GM12878 (cell line): ENCODE data around the gene STON2. TPM values are rescaled to one million over a fixed set of nuclear protein-coding genes. Genes with fewer than 3 reads are reported as not detected.

ENCODE experiments used
- ATAC-seq: fragments of 200-7000 bp; cut with Tn5 transposase; 3 replicates; pipeline ENCODE4 v1.9.1; 2020; ENCODE audit warnings: mild to moderate bottlenecking, moderate library complexity
- BruUV-seq: library from RNA; stranded (reverse); fragments of 400-500 nt; replicated peaks from 2 replicates; lab custom pipeline; 2021; lab: Mats Ljungman, UMichigan
- CTCF ChIA-PET: fragments of 300-600 bp; sonication (Branson Sonifier 250); formaldehyde crosslinking; extraction: SDS; loops from one replicate; lab custom pipeline; 2021; ENCODE audit warnings: inconsistent platforms; lab: Yijun Ruan, JAX
- POLR2A ChIA-PET: fragments of 350-600 bp; formaldehyde crosslinking; extraction: SDS; loops from one replicate; lab custom pipeline; 2021; ENCODE audit warnings: inconsistent platforms; lab: Charles Lee
- RAD21 ChIA-PET: fragments of 300-600 bp; sonication (Branson Sonifier 250); formaldehyde crosslinking; loops from one replicate; lab custom pipeline; 2023; ENCODE audit warnings: antibody characterized with exemption; ENCODE audit not compliant: unreplicated experiment; lab: Charles Lee
- SMC1A ChIA-PET: fragments of 300-600 bp; sonication (Branson Sonifier 250); formaldehyde crosslinking; loops from one replicate; lab custom pipeline; 2023; ENCODE audit not compliant: unreplicated experiment, uncharacterized antibody; lab: Charles Lee
- DNase-seq: peaks from one replicate; pipeline ENCODE4 v3.0.0-alpha.2; 2011; ENCODE audit warnings: low read depth, low spot score
- FAIRE-seq: peaks from 3 replicates; lab custom pipeline; 2011; peaks lifted over from hg19 to GRCh38; lab: Jason Lieb, UNC
- H2AFZ ChIP-seq: 2 replicates; pipeline ENCODE4 v1.6.0; 2011; ENCODE audit warnings: low read depth, low read length, control low read depth; ENCODE audit not compliant: control insufficient read depth
- H3K27ac ChIP-seq: 2 replicates; pipeline ENCODE4 v1.5.1; 2011; ENCODE audit warnings: control low read depth; ENCODE audit not compliant: control insufficient read depth, insufficient read depth
- H3K27me3 ChIP-seq, 2 experiments: replicated peaks in 1 of 2; 2 replicates each; pipeline versions ENCODE4 v1.6.0 to v1.6.1; 2011; ENCODE audit warnings: low read length in 1 of 2; ENCODE audit not compliant: control insufficient read depth in 2 of 2, insufficient read depth in 2 of 2
- H3K36me3 ChIP-seq, 2 experiments: 2 replicates each; pipeline ENCODE4 v1.5.1; 2011; ENCODE audit warnings: low read length in 1 of 2; ENCODE audit not compliant: control insufficient read depth in 2 of 2, insufficient read depth in 2 of 2
- H3K4me1 ChIP-seq: 2 replicates; pipeline ENCODE4 v1.6.1; 2011; ENCODE audit warnings: mild to moderate bottlenecking, low read length, moderate library complexity, mixed read lengths; ENCODE audit not compliant: control insufficient read depth, insufficient read depth
- H3K4me2 ChIP-seq: 2 replicates; pipeline ENCODE4 v1.6.0; 2011; ENCODE audit warnings: control low read depth; ENCODE audit not compliant: control insufficient read depth, insufficient read depth
- H3K4me3 ChIP-seq: fragments of 200-600 bp; sonication (generic); 2 replicates; pipeline ENCODE4 v1.5.1; 2016
- H3K79me2 ChIP-seq: 2 replicates; pipeline ENCODE4 v1.6.0; 2011; ENCODE audit warnings: low read length; ENCODE audit not compliant: control insufficient read depth, insufficient read depth
- H3K9ac ChIP-seq: 2 replicates; pipeline ENCODE4 v1.8.0; 2011; ENCODE audit warnings: low read length, control low read depth, mixed read lengths; ENCODE audit not compliant: control insufficient read depth, insufficient read depth
- H3K9me3 ChIP-seq: replicated peaks from 3 replicates; pipeline ENCODE4 v1.5.1; 2011; ENCODE audit warnings: mild to moderate bottlenecking, low read length; ENCODE audit not compliant: control insufficient read depth, insufficient read depth
- H4K20me1 ChIP-seq: 2 replicates; pipeline ENCODE4 v1.6.0; 2011; ENCODE audit not compliant: control insufficient read depth, insufficient read depth
- CBFB ChIP-seq: IDR thresholded peaks from 2 replicates; pipeline ENCODE4 v1.6.1; 2016; ENCODE audit warnings: antibody characterized with exemption, low read depth
- CHD1 ChIP-seq: IDR thresholded peaks from 2 replicates; pipeline ENCODE4 v1.6.1; 2012; ENCODE audit warnings: low read depth, low read length, improper control_type of control experiment
- CHD4 ChIP-seq: fragments of 200-600 bp; sonication (generic); IDR thresholded peaks from 2 replicates; pipeline ENCODE4 v1.6.1; 2016; ENCODE audit warnings: mild to moderate bottlenecking
- CREM ChIP-seq: IDR thresholded peaks from 2 replicates; pipeline ENCODE4 v1.6.1; 2014; ENCODE audit warnings: antibody characterized with exemption, low read depth
- GATAD2B ChIP-seq: fragments of 450-650 bp; conservative IDR thresholded peaks from 2 replicates; pipeline ENCODE4 v1.6.1; 2017; ENCODE audit warnings: low read depth, mild to moderate bottlenecking, moderate library complexity
- HDAC6 ChIP-seq: fragments of 200-600 bp; sonication (generic); IDR thresholded peaks from one replicate; pipeline ENCODE4 v1.8.0; 2017; ENCODE audit warnings: antibody characterized with exemption; ENCODE audit not compliant: unreplicated experiment
- HDGF ChIP-seq: fragments of 450-650 bp; IDR thresholded peaks from 2 replicates; pipeline ENCODE4 v1.6.1; 2016; ENCODE audit warnings: antibody characterized with exemption
- IRF4 ChIP-seq: IDR thresholded peaks from 2 replicates; pipeline ENCODE4 v1.6.1; 2011; ENCODE audit warnings: low read depth, low read length
- MXI1 ChIP-seq: fragments of 150-350 bp; IDR thresholded peaks from 2 replicates; pipeline ENCODE4 v1.6.1; 2011; ENCODE audit warnings: low read depth, mild to moderate bottlenecking, inconsistent platforms, low read length, improper control_type of control experiment
- MYC ChIP-seq: IDR thresholded peaks from 2 replicates; pipeline ENCODE4 v1.6.1; 2011; ENCODE audit warnings: mild to moderate bottlenecking, low read length, moderate library complexity, inconsistent platforms; ENCODE audit not compliant: insufficient read depth, insufficient replicate concordance, insufficient read length, severe bottlenecking
- PKNOX1 ChIP-seq: fragments of 450-650 bp; IDR thresholded peaks from 2 replicates; pipeline ENCODE4 v1.6.1; 2016; ENCODE audit warnings: mild to moderate bottlenecking
- POLR2A ChIP-seq: IDR thresholded peaks from 2 replicates; pipeline ENCODE4 v1.6.1; 2011; ENCODE audit warnings: low read depth, mild to moderate bottlenecking, low read length
- RFX5 ChIP-seq: IDR thresholded peaks from 2 replicates; pipeline ENCODE4 v1.6.1; 2011; ENCODE audit warnings: low read depth, low read length, improper control_type of control experiment
- ZBTB33 ChIP-seq: fragments of 450-650 bp; IDR thresholded peaks from 2 replicates; pipeline ENCODE4 v1.6.1; 2017; ENCODE audit warnings: mild to moderate bottlenecking
- ZZZ3 ChIP-seq: IDR thresholded peaks from 2 replicates; pipeline ENCODE4 v1.6.1; 2011; ENCODE audit warnings: low read depth; ENCODE audit not compliant: control insufficient read depth, insufficient read length
- WGBS: methylation state at CpG from one replicate; pipeline ENCODE4 v1.1.6; 2016; ENCODE audit warnings: low lambda C conversion rate; ENCODE audit not compliant: insufficient replicate concordance, insufficient coverage; ENCODE audit errors: missing lambda C conversion rate; 5-methylcytosine and 5-hydroxymethylcytosine counted together
- in situ Hi-C: fragments of 300-500 bp; cut with MboI; formaldehyde crosslinking; loops from 9 replicates; pipeline ENCODE4 v1.14.3; 2018; ENCODE audit warnings: mixed read lengths
- intact Hi-C: fragments of 100-400 bp; cut with micrococcal nuclease; formaldehyde crosslinking; loops from one replicate; pipeline ENCODE4 v1.14.2; 2022; ENCODE audit not compliant: unreplicated experiment
- polyA plus RNA-seq, 11 experiments: library from polyadenylated mRNA; depleted of rRNA in 4 of 11; unstranded in 6 of 11; stranded (reverse) in 5 of 11; fragments of >200 nt; fragmentation: Nextera tagmentation in 4 of 11; fragmentation: Illumina TruSeq in 1 of 11; extraction: Ambion mirVana in 4 of 11; extraction: Trizol in 1 of 11; gene quantifications; 1 replicate in 1 of 11; 2 replicates in 10 of 11; pipeline versions ENCODE4 v1.2.1 to v1.2.3, GENCODE V29; 2011 to 2016; ENCODE audit warnings: inconsistent platforms in 2 of 11, missing spikeins in 2 of 11, low read depth in 1 of 11
- total RNA-seq, 4 experiments: library from RNA; depleted of rRNA in 3 of 4; stranded (reverse); fragments of >200 nt in 3 of 4; fragmentation: Illumina TruSeq in 1 of 4; extraction: Trizol in 1 of 4; gene quantifications; 2 replicates each; pipeline versions ENCODE4 v1.2.1 to v1.2.3, GENCODE V29; 2013 to 2021
- TF ChIP-seq, protein P1 (sequence below): IDR thresholded peaks from 2 replicates; pipeline ENCODE4 v1.6.1; 2012; ENCODE audit warnings: low read depth, low read length, improper control_type of control experiment
- TF ChIP-seq, protein P2 (sequence below): fragments of 150-350 bp; IDR thresholded peaks from 2 replicates; pipeline ENCODE4 v1.6.1; 2014; ENCODE audit warnings: mild to moderate bottlenecking, low read depth, low read length

Gene STON2
- total and polyA plus RNA-seq, 10 of the 15 experiments (the other 5 are each of a cell fraction or from before 2014, with no cell fraction given), result 0.03 to 0.13 (median 0.03) TPM; not detected in 7

DNA sequence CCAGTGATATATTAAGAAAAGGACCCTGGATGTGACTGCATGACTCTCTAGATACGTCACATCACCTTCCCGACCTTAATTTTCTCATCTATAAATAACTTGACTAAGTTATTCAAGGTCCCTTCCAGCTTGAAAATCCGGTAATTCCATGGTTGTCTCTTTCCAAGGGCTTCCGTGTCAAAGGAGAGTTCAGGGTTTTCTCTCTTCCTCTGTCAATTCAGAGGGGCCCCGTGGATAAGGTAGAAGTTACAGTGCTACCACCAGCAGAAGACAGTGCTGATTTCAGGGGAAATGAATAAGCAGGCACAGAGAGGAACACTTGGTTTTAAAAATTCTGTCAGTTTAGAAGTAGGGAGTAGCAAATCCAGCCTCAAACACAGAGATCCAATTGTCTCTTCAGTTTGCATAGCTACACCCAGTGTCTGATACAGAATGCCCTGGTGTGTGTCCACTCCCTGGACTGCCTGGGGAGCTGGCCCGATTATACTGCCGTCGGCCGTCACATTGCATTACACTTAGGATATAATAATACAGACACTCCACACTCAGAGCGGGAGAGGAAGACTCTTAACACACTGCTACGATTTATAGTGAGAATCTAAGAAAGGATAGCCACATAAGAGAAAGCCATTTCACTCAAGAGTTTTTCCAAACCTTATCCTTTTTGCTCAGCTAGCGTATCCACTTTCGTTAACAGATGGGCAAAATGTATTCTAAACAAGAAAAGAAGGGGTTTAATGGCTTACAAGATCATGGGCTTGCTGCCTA lies 124.6 kb downstream of the STON2 start:
- ChIA-PET POLR2A (interaction anchor here (0.6 kb wide), 1 partner anchor 52 kb away, joined by 5 read pairs; no protein-coding TSS in a partner anchor), SMC1A (interaction anchor here (1.3 to 1.8 kb wide), 2 partner anchors 10 to 178 kb away, joined by 3 to 6 read pairs; no protein-coding TSS in a partner anchor)

More for the DNA sequence above, 124.6 kb downstream of the STON2 start:
- Histone ChIP-seq H3K27me3 (peaks cover 0 to 5% of the 10 kb centered on the region in 2 experiments; a peak in 2 of 4 replicates), H3K36me3 (no peaks in the 10 kb centered on the region), H3K79me2 (no peaks in the 10 kb centered on the region), H3K4me1 (no peaks in the 10 kb centered on the region), H3K9me3 (no peaks in the 10 kb centered on the region), H3K9ac (no peak overlapping the region), H3K4me2 (no peak overlapping the region), H3K4me3 (no peak overlapping the region), H3K27ac (no peak overlapping the region), H2AFZ (no peak overlapping the region), H4K20me1 (no peaks in the 10 kb centered on the region; the same call in 1 of the 2 replicates)
- 48% methylated on average over 13 of the region's 13 CpGs for WGBS
- DNase-seq, result no peak
- RAD21 ChIA-PET, result no interaction called here
- ATAC-seq, result no peak
- BruUV-seq, result no TSS peak
- no peak for FAIRE-seq
- CTCF ChIA-PET, result interaction anchor here (10.4 to 12.5 kb wide), 2 partner anchors 178 to 190 kb away, joined by 101 to 195 read pairs; no protein-coding TSS in a partner anchor
- TF ChIP-seq PKNOX1 (no peak), CHD4 (no peak), IRF4 (no peak), CHD1 (no peak), HDAC6 (no peak), MXI1 (no peak), MYC (no peak), GATAD2B (no peak), POLR2A (no peak), CBFB (no peak), CREM (no peak), ZZZ3 (no peak), RFX5 (no peak), ZBTB33 (no peak), HDGF (no peak)
- TF ChIP-seq, protein P1, sequence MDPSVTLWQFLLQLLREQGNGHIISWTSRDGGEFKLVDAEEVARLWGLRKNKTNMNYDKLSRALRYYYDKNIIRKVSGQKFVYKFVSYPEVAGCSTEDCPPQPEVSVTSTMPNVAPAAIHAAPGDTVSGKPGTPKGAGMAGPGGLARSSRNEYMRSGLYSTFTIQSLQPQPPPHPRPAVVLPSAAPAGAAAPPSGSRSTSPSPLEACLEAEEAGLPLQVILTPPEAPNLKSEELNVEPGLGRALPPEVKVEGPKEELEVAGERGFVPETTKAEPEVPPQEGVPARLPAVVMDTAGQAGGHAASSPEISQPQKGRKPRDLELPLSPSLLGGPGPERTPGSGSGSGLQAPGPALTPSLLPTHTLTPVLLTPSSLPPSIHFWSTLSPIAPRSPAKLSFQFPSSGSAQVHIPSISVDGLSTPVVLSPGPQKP, result no peak
- TF ChIP-seq, protein P2, sequence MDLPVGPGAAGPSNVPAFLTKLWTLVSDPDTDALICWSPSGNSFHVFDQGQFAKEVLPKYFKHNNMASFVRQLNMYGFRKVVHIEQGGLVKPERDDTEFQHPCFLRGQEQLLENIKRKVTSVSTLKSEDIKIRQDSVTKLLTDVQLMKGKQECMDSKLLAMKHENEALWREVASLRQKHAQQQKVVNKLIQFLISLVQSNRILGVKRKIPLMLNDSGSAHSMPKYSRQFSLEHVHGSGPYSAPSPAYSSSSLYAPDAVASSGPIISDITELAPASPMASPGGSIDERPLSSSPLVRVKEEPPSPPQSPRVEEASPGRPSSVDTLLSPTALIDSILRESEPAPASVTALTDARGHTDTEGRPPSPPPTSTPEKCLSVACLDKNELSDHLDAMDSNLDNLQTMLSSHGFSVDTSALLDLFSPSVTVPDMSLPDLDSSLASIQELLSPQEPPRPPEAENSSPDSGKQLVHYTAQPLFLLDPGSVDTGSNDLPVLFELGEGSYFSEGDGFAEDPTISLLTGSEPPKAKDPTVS, result no peak
- in situ Hi-C loops (no loop called here), intact Hi-C loops (no loop called here)
